Upper lobe of left lung (tissue), 4 donors: ENCODE data around the gene ME1.

Source experiments
- CTCF ChIP-seq, 6 experiments: fragments of 450-650 bp in 4 of 6; fragments of 200-600 bp in 2 of 6; sonication (generic) in 2 of 6; IDR thresholded peaks; one replicate each; pipeline ENCODE4 v1.5.1; 2016 to 2019; ENCODE audit warnings: antibody characterized with exemption in 6 of 6
- EP300 ChIP-seq, 4 donors: sonication (generic); formaldehyde crosslinking; IDR thresholded peaks; one replicate each; pipeline ENCODE4 v1.5.1; 2017; ENCODE audit warnings: antibody characterized with exemption in 4 of 4, control low read depth in 2 of 4
- POLR2A ChIP-seq, 4 donors: fragments of 450-650 bp; IDR thresholded peaks; one replicate each; pipeline ENCODE4 v1.5.1; 2016 to 2017; ENCODE audit warnings: antibody characterized with exemption in 4 of 4, mild to moderate bottlenecking in 2 of 4
- POLR2AphosphoS5 ChIP-seq, 2 donors: sonication (generic); formaldehyde crosslinking; IDR thresholded peaks; one replicate each; pipeline ENCODE4 v1.5.1; 2017; ENCODE audit warnings: antibody characterized with exemption in 2 of 2

GRCh38 chr6:83310046-83310445, 120.8 kb downstream of the ME1 start:
- TF ChIP-seq CTCF (IDR thresholded peaks at IDR 0.05): no peak
- no peak for TF ChIP-seq POLR2AphosphoS5 (IDR thresholded peaks at IDR 0.05)
- no peak for TF ChIP-seq POLR2A (IDR thresholded peaks at IDR 0.05)
- no peak for TF ChIP-seq EP300 (IDR thresholded peaks at IDR 0.05)
